GM12864 (cell line): Measurements from ENCODE around the gene DPEP2NB.
"Not testable (repeated sequence)": the region's sequence is repeated elsewhere in the genome, so short reads cannot be mapped to it uniquely, and the experiment has no call there.

Experiments
- DNase-seq: peaks from one replicate; pipeline ENCODE4 v3.0.0-alpha.2; 2011; ENCODE audit warnings: low read depth
- H3K4me3 ChIP-seq: 2 replicates; pipeline ENCODE4 v1.5.1; 2011; ENCODE audit warnings: mild to moderate bottlenecking, low read depth, low read length, control low read depth
- TF ChIP-seq, protein P1 (sequence below): IDR thresholded peaks from 2 replicates; pipeline ENCODE4 v1.5.1; 2011; ENCODE audit warnings: low read depth, mild to moderate bottlenecking, moderate library complexity, low read length, control low read depth, inconsistent platforms; ENCODE audit errors: missing control alignments

DPEP2NB gene

DNA sequence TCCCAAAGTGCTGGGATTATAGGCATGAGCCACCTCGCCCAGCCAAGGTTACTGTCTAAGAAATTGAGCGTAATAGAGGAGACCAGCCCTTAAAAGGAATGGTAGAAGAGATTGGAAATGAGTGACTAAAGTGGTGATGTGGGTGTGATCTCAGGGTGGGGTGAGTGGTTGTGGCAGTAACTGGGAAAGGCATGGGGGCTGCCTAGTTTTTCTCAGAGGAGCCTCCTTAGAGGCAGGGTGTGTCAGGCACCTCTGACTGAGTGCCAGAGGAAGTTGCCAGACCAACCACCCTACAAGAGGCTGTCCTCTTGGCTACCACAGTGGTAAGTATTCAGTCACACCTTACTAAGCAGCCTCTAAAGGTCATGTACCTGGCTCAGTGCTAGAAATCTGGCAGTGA lies 16.2 kb upstream of the DPEP2NB start:
- TF ChIP-seq, protein P1, sequence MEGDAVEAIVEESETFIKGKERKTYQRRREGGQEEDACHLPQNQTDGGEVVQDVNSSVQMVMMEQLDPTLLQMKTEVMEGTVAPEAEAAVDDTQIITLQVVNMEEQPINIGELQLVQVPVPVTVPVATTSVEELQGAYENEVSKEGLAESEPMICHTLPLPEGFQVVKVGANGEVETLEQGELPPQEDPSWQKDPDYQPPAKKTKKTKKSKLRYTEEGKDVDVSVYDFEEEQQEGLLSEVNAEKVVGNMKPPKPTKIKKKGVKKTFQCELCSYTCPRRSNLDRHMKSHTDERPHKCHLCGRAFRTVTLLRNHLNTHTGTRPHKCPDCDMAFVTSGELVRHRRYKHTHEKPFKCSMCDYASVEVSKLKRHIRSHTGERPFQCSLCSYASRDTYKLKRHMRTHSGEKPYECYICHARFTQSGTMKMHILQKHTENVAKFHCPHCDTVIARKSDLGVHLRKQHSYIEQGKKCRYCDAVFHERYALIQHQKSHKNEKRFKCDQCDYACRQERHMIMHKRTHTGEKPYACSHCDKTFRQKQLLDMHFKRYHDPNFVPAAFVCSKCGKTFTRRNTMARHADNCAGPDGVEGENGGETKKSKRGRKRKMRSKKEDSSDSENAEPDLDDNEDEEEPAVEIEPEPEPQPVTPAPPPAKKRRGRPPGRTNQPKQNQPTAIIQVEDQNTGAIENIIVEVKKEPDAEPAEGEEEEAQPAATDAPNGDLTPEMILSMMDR = no peak
- DNase-seq = no peak
- H3K4me3 ChIP-seq = no peak overlapping the region

DNA sequence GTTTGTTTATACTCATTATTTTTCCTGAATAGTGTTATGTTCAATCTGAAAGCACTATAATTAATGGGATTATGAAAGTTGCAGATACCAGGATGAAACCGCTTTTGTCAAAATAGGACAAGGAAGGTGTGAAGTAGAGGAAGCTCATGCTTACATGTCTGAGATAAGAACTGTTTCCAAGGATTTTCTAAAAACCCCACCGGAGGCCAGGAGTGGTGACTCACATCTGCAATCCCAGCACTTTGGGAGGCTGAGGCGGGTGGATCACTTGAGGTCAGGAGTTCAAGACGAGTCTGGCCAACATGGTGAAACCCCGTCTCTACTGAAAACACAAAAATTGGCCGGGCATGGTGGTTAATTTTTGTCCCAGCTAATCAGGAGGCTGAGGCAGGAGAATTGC lies 14.4 kb upstream of the DPEP2NB start:
- not testable (repeated sequence) for H3K4me3 ChIP-seq

DNA sequence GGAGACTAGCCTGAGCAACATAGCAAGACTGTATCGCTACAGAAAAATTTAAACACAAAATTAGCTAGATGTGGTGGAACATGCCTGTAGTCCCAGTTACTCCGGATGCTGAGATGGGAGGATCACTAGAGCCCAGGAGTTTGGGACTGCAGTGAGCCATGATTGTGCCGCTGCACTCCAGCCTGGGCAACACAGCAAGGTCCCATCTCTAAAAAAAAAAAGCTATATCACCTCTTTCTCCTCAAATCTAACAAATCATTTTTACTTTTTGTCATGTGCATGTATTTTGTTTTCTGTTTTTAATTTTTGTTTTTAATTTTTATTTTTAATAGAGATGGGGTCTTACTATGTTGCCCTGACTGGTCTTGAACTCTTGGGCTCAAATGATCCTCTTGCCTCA lies 13.3 kb upstream of the DPEP2NB start:
- TF ChIP-seq, protein P1 = no peak
- DNase-seq = no peak
- no peak overlapping the region for H3K4me3 ChIP-seq

More for the DNA sequence above, 14.4 kb upstream of the DPEP2NB start:
- not testable (repeated sequence) for DNase-seq

DNA sequence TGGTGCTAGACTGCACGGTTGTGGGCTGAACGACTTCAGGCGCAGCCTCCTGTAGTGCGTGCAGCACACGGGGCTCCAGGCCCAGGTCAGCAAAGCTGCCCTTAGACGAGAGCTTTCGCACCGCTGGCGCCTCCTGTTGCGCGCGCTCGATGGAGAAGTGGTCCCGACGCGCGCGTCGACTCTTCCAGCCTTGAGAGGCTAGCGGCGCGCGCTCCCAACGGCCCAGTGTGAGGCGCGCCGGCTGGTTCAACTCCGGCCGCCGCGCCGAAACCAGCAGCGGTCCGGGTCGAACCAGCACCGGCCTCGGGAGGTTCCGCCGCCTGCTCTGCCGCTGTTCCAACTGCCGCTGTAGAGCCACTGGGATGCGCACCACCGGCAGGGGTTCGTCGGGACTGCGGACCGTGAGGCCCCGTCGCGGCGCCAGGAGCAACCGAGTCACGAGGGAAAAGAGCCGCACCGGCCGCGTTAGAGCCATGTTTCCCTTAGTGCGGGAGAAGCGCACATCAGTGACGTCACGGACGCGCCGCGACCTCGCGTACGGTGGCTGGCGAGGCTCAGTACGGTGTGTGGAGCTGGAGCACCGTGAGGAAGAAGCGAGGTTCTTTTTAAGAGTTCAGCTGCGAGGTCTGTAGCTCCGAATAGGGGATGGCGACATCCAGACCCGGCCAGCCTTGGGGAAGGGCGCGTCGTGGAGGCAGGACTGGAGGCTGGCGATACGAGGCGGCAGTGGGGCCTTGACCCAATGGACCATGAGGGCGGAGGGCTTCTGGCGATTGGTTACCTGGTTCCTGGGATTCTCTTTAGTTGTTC lies 7.2 kb upstream of the DPEP2NB start, which contains the start of the genes DDX28 and DUS2:
TSS of gene DDX28 (minus strand) at position 505 of the 810 bp plus-strand sequence. CDS start at position 475, 30 bp downstream.
TSS of gene DUS2 (plus strand) at position 557 of the 810 bp plus-strand sequence. CDS start 14,740 bp downstream, outside the sequence.
- DNase-seq = peak; percentile 78
- TF ChIP-seq, protein P1 = peak; percentile 3
- H3K4me3 ChIP-seq = peak within 1 kb of the TSS; percentile 95

DNA sequence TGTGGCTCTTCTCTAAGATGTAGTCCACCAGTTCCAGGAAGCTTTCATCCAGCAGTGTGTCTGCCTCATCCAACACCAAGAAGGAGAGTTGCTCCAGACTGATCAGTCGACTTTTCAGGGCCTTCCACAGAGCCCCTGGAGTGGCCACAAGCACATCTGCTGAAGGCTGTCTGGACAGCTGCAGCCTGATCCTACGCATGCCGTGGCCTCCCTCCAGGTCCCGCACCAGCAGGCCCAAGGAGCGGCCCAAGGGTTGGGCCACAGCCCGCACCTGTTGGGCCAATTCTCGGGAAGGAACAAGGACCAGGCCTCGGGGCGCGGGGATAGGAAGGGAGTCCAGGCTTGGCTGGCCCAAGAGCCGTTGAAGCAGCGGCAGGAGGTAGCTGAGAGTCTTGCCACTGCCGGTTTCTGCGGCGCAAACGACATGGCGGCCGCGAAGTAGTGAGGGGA lies 6.6 kb upstream of the DPEP2NB start:
- H3K4me3 ChIP-seq = peak overlapping the region; percentile 95
- DNase-seq = no peak
- TF ChIP-seq, protein P1 = no peak

DNA sequence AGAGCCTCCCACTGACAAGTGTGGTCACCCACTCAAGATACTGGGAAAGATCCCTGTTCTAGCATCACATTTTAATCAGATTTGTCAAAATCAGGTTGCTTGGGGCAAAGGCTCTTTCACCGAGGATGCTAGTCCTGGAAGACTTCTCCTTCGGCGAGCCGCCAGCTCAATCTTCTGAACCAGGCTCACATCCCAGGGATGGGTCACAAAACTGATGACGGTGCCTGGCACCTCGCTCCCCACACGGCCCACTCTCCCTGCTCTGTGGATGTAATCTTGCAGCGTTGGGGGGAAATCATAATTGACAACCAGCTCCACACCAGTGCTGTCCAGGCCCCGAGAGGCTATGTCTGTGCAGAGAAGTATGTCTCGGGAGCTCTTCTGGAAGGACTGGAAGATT lies 5.8 kb upstream of the DPEP2NB start:
- DNase-seq = no peak
- H3K4me3 ChIP-seq = no peak overlapping the region
- TF ChIP-seq, protein P1 = no peak

DNA sequence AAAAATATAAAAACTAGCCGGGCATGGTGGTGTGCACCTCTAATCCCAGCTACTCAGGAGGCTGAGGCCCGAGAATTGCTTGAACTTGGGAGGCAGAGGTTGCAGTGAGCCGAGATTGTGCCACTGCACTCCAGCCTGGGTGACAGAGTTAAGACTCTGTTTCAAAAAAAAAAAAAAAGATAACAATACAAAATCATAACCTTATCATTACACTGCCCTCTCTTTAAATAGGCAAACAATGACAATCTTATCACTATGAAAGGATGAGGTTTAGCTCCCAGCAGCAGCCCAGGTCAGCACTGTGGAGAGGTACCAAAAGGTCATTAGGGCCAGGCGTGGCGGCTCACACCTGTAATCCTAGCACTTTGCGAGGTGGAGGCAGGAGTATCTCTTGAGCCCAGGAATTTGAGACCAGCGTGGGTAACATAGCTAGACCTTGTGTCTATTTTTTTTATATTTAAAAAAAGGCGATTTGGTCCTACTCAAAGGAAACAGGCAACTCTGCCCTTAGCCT lies 3.5 kb upstream of the DPEP2NB start:
- DNase-seq = no peak
- TF ChIP-seq, protein P1 = no peak
- no peak overlapping the region for H3K4me3 ChIP-seq
